NCI-H1436 (cell line): ENCODE data around the gene AMZ2.
"Not testable (repeated sequence)": the region's sequence is repeated elsewhere in the genome, so short reads cannot be mapped to it uniquely, and the experiment has no call there.

ENCODE experiments used
- DNase-seq: peaks from one replicate; lab custom pipeline; 2025; lab: John Stamatoyannopoulos, UW

Gene AMZ2

DNA sequence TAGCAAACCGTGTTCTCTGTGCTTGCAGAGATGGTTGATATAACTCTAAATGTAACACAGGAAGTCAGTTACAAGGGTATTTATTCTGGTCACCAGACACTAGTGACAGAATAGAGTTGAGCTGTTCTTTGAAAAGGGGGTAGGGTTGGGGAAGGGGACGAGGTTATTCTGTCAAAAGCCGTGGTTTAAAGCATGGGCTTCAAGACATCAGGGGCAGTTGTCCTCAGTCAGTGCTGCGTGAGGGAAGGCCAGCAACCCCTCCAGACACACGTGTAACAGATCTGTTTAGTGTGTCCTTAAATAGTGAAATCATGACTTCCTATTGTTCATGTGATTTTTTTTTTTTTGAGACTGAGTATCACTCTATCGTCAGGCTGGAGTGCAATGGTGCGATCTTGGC, 5.6 kb downstream of the AMZ2 start:
- DNase-seq, result not testable (repeated sequence)

DNA sequence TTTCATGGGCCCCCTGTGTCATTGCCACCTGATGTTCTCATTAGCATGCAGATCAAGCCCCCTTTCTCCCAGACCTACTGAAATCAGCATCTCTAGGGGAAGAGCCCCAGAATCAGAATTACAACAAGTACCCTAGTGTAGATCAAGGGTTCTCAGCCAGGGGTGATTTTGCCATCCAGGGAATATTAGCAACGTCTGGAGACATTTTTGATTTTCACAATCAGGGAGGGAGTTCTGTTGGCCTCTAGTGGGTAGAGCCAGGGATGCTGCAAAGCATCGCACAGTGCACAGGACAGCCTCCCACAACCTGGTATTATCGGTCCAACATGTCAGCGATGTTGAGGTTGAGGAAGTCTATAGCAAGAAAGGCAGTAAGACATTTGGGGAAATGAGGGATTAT, 7.3 kb downstream of the AMZ2 start:
- DNase-seq, result no peak

DNA sequence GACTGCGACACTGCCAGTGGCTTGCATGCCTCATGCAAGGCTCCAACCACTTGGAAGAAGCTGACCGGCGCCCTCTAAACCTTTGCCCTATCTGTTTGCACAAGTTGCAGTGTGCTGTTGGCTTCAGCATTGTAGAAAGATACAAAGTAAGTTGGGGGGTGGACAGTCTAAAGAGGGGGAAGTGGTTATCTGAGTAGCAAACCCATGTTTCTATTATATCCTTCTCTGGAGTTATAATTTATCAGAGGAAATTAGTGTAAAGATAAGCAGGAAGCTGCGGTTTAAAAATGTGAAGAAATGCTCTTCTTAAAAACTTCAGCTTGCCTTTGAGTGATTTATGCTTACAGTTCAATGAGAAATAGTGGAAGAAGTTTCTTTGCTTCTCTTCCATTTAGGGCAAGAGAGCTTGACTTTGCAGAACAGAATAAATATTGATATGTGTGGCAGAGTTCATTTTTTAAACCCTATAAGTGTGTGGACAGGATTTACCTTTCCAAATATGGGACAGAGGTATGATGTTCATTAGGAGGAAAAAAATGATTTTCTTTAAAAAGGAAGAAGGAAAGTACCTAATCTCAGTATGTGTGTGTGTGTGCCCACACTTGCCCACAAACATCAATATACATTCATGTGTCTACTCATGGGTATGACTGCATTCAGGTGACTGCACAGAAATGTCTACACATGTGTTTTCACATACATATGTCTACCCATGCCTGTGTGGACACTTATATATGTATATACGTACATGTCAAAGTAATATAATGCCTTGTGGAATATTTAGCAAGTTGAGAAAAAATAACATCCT, 8.1 kb downstream of the AMZ2 start:
- DNase-seq, result no peak

DNA sequence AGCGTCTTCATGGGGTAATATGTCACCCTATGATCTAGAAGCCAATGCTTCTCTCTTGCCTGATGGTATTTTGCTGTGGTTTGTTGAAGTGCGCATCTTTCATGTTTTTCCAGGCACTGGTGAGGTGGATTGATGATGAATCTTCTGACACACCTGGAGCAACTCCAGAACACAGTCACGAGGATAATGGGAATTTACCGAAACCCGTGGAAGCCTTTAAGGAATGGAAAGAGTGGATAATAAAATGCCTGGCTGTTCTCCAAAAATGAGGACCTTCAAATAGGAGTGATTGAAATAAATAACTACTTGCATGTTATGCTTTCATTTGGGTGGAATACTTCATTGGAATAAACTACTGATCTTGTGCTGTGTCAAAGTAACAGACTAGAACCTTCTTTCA, 8.9 kb downstream of the AMZ2 start:
- DNase-seq, result not testable (repeated sequence)

- no peak for DNase-seq
Measured at GRCh38 chr17:68257934-68258333, 10.1 kb downstream of the AMZ2 start.

DNA sequence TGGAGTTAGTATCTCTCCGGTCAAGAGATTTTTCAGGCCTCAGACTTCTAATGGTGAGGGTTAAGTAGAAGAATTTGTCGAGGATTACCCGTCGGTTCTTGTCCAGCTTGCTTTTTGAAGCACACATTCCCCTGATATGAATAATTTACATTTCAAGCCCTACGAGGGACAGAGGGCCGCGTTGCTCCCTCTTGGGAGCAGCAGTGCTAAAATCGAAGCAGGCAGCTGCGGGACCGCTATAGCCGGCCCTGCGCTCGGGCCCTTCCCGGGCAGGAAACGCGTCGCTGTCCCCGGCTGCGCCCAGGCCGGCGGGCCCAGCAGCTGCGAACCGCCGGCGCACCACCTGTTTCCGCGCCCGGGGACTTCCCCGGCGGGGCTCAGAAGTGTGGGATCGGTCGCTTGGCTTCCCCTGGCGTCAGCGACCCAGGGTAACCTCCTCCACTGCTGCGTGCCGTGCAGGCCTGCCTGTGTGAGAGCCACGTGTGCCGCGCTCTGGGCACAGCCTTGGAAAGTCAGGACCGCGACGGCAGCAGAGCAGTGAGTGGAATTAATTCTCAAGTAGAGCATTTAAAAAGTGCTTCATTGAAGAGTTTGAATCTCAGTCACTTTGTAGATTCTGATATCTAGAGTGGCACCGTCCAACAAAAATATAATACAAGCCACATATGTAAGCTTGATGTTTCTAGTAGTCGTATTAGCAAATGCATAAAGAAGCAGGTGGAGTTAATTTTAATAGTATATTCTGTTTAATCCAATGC, 11.2 kb downstream of the AMZ2 start:
- DNase-seq, result not testable (repeated sequence)

- DNase-seq, result not testable (repeated sequence)
Measured at GRCh38 chr17:68259648-68259951, 11.8 kb downstream of the AMZ2 start.

GRCh38 chr17:68260051-68260762, 12.4 kb downstream of the AMZ2 start:
- DNase-seq, result no peak

GRCh38 chr17:68262467-68262866, 14.6 kb downstream of the AMZ2 start:
- DNase-seq, result not testable (repeated sequence)

DNA sequence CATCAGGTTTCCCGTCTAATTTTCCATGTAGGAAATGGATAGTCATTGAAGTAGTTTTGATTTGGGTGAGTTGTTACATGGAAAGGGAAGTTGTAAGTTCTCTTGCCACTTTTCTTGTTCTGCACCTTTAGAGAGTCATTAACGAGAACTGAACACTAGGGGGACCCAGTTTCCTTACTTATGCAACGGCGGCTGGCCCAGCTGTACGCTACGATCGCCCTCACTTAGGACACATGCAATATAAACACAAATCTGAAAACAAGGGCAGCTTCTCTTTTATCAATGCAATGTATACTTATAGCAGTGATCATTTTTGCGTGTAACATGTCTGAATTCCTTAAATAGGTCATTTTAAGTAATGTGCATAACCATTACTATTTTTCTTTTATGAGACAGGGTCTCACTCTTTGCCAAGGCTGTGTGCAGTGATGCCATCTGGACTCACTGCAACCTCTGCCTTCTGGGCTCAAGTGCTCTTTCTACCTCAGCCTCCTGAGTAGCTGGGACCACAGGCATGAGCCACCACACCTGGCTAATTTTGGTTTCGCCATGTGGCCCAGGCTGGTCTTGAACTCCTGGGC, 15.3 kb downstream of the AMZ2 start:
- DNase-seq, result peak; percentile 22

DNA sequence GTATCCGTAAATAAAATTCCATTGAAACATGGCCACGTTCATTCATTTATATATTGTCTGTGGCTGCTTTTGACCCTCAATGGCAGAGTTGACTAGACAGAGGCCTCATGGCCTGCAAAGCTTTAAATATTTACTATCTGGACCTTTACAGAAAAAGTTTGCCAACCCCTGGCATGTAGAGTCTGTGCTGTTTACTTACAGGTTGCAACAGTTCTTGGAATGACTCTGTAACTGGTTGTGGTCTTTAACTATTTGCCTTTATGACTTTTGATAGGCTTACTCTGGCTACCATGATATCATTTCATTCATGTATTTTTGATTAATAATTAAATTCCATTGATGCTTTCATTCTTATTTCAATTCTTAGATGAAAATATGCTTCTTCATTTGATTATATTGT, 18.0 kb downstream of the AMZ2 start:
- not testable (repeated sequence) for DNase-seq

DNA sequence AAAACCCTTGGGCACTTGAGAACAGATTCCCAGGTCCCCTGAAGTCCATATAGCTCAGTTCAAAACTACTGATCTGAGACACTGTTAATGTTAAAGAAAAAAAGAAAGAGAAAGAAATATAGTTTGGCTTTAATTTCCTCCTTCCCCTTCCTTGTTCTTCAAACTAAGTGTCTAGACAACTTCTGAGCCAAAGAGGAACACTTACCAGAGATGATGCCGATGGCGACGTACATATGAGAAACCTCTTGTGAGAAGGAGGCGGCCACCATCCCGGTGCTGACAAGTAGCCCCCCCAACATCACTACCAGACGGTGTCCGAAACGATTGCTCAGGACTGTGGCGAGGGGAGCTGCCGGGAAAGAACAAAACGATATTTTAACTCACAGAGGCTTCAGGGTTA, 25.9 kb downstream of the AMZ2 start:
- DNase-seq, result no peak

DNA sequence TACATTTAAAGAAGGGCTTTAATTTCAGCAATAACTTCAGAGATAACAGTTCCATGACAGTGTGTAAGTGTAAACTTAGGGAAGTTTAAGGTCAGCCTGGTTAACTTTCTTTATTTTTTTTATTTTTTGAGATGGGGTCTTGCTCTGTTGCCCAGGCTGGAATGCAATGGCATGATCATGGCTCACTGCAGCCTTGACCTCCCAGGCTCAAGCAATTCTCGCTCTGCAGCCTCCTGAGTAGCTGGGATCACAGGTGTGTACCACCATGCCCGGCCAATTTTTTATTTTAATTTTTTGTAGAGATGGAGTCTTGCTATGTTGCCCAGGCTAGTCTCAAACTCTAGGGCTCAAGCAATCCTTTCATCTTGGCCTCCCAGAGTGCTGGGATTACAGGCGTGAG, 28.5 kb downstream of the AMZ2 start:
- not testable (repeated sequence) for DNase-seq

GRCh38 chr17:68277807-68278206, 30.0 kb downstream of the AMZ2 start:
- no peak for DNase-seq

DNA sequence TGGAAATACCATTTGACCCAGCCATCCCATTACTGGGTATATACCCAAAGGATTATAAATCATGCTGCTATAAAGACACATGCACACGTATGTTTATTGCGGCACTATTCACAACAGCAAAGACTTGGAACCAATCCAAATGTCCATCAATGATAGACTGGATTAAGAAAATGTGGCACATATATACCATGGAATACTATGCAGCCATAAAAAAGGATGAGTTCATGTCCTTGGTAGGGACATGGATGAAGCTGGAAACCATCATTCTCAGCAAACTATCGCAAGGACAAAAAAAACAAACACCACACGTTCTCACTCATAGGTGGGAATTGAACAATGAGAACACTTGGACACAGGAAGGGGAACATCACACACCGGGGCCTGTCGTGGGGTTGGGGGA, 34.1 kb downstream of the AMZ2 start:
- not testable (repeated sequence) for DNase-seq

DNA sequence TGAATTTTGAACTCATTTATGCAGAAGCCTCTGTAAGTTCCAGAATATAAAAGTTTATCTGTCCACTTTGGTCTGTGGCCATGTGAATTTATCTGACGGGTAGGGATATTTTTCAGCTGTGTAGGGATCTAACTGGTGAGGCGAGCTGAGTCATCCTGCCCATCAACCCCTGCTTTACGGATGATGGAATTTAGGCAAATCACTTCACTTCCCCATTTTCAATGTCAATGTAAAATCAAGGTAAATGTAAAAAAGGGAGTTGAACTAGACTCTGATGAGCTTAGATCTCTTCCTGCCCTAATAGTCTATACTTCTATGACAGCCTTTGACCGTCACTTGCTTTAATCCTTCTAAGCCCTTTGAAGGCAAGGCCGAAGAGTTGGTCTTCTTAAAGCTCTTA, 40.5 kb downstream of the AMZ2 start:
- DNase-seq, result no peak

- DNase-seq, result no peak
Measured at GRCh38 chr17:68288804-68289203, 41.0 kb downstream of the AMZ2 start.

DNA sequence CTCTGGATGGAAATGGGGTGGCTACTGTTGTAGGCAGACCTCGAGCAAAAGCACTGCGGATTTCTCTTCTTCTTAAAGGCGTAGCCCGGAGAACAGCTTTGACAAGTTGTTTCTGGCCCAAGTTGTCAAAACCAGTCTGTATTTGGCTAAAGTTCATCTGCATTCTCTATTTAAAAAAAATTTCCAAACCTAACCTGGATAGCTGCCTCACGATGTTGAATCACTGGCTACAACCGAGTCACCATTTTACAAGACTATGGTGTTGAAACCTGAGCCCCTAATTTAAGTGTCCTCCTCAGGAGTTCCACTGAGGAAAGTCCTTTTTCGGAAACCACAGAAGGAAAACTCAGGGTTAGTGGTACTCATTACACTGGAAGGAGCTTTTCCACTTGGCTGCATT, 41.6 kb downstream of the AMZ2 start:
- no peak for DNase-seq

DNA sequence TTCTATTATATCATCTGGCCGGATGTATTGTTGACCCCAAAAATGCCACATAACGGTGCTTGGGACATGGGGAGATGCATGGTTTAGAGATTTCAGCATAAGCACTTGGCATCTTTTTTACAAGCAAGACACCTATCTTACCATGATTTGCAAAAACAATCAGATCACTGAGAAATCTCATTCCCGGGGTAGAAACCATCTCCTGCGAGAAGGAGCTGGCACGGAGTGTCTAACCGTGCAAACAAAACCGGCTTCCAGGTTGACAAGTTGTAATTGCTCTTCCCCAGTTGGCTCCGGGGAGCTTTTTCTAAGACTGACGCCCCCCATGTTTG, 42.1 kb downstream of the AMZ2 start:
- no peak for DNase-seq

DNA sequence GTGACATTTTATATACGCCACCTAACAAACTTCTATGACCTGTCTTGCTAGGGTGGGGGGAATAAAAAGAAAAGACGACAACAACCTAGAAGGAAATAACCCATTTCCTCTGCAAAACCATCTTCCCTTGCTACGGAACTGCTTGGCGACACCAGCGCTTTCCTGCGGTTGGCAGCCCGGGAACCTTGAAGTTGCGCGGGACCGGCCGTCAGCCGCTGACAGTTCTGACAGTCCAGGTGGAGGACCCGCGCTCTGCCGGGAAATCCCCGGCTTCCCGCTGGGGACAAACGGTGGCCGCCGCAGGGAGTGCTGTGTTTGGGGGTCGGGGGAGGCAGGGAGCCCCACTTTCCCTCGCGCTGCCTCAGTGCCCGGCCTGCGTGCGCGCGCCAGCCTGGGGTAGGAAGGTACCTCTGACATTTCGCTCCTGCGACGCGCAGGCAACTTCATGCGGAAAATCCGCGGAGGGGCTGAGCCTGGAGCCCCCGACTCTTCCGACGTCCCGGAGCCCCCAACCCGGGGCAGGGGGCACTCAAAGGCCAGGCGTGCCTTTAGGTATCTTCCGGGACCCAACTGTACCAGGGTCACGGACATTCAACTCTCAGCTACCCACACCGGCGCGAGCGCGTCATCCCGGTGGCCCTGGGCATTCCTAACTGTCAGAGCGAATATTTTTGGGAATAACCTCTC, 42.6 kb downstream of the AMZ2 start:
- no peak for DNase-seq

DNA sequence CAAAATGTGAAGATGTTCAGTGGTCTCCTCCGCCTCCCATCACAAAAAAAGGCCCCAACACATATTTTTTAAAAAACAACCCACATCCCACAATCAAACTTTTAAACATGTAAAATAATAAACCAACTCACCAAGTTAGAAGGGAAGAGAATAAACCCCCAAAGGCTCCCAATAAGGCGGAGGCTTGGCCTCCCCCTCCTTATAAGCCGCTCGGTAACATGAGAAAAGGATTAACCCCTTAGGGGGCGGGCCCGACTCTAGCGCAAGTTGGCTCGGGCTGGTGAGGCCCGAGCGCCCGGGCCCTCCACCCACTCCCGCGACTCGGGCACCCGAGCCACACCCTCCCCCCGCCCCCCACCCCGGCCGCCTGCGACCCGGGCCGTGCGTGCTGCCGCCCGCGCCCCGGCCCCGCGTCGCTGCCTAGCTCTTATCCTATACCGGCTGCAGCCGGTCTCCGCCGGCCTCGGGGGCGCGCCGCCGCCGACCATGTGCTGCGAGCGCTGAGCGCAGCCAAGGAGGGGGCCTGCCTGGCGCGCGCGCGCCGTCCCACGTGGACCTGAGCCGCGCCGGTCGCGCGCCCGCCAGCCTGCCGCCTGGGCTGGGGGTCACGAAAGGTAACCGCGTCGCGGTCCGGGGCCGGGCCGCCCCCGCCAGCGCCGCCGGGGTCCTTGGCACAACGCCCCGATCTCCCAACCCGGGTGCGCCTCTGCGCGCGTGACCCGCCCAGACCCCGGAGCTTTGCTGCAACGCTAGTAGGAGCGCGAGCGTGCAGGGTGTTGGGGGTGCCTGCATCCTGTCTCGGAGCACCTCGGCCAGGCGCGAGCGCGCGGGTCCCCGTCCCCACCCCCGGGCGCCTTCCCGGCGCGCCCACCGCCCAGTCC, 43.4 kb downstream of the AMZ2 start, which contains the start of the genes ARSG and SLC16A6:
ARSG (plus strand) TSS at position 541 of the 881 bp plus-strand sequence. CDS start 15,999 bp downstream, outside the sequence.
SLC16A6 (minus strand) TSS at position 173 of the 881 bp plus-strand sequence. CDS start 12,807 bp downstream, outside the sequence.
- peak; percentile 55 for DNase-seq
